HepG2 (cell line): ENCODE results near the gene GPR15LG. TPM values are rescaled to one million over a fixed set of nuclear protein-coding genes. Genes with fewer than 3 reads are reported as not detected.

ENCODE experiments used
- CENPX ChIP-seq: sonication (generic); formaldehyde crosslinking; IDR thresholded peaks from 2 replicates; pipeline ENCODE4 v1.9.0; 2021; ENCODE audit warnings: mild to moderate bottlenecking, missing genetic modification reagents, moderate library complexity
- FLYWCH1 ChIP-seq: sonication (generic); formaldehyde crosslinking; IDR thresholded peaks from 2 replicates; pipeline ENCODE4 v1.8.1; 2023; ENCODE audit warnings: mild to moderate bottlenecking, missing genetic modification reagents
- HMGA1 ChIP-seq: sonication (generic); formaldehyde crosslinking; conservative IDR thresholded peaks from 2 replicates; pipeline ENCODE4 v1.4.0; 2020; ENCODE audit warnings: missing genetic modification reagents
- HOXD1 ChIP-seq: sonication (generic); formaldehyde crosslinking; IDR thresholded peaks from 2 replicates; pipeline ENCODE4 v1.5.0; 2020; ENCODE audit warnings: missing genetic modification reagents
- KDM3A ChIP-seq: IDR thresholded peaks from 2 replicates; pipeline ENCODE4 v1.6.1; 2018; ENCODE audit warnings: low read depth, missing compliant biosample characterization
- KLF11 ChIP-seq: IDR thresholded peaks from 2 replicates; pipeline ENCODE4 v1.6.1; 2016; ENCODE audit warnings: missing compliant biosample characterization
- KLF6 ChIP-seq: IDR thresholded peaks from 2 replicates; pipeline ENCODE4 v1.8.0; 2016; ENCODE audit warnings: missing biosample characterization, missing genetic modification reagents
- MAFK ChIP-seq, 2 experiments: IDR thresholded peaks in 1 of 2; conservative IDR thresholded peaks in 1 of 2; 2 replicates each; pipeline ENCODE4 v1.6.1; 2011; ENCODE audit warnings: improper control_type of control experiment in 2 of 2, low read length in 2 of 2
- NFE2 ChIP-seq: sonication (generic); formaldehyde crosslinking; IDR thresholded peaks from 2 replicates; pipeline ENCODE4 v1.4.0; 2020; ENCODE audit warnings: missing genetic modification reagents
- NFE2L1 ChIP-seq: sonication (generic); formaldehyde crosslinking; IDR thresholded peaks from 2 replicates; pipeline ENCODE4 v1.4.0; 2020; ENCODE audit warnings: missing genetic modification reagents, mild to moderate bottlenecking, borderline replicate concordance
- REL ChIP-seq: sonication (generic); formaldehyde crosslinking; conservative IDR thresholded peaks from 2 replicates; pipeline ENCODE4 v1.8.0; 2022; ENCODE audit warnings: mild to moderate bottlenecking, missing genetic modification reagents, moderate library complexity
- RFX3 ChIP-seq: IDR thresholded peaks from 2 replicates; pipeline ENCODE4 v1.6.1; 2016; ENCODE audit warnings: missing biosample characterization, missing genetic modification reagents
- TEF ChIP-seq: sonication (generic); formaldehyde crosslinking; IDR thresholded peaks from 2 replicates; pipeline ENCODE4 v1.5.0; 2020; ENCODE audit warnings: missing genetic modification reagents
- ZBTB33 ChIP-seq: sonication (generic); formaldehyde crosslinking; IDR thresholded peaks from 2 replicates; pipeline ENCODE4 v1.4.0; 2020; ENCODE audit warnings: missing genetic modification reagents
- ZBTB43 ChIP-seq: sonication (generic); formaldehyde crosslinking; conservative IDR thresholded peaks from 2 replicates; pipeline ENCODE4 v1.4.0; 2020; ENCODE audit warnings: missing genetic modification reagents
- ZFP90 ChIP-seq: sonication (generic); formaldehyde crosslinking; IDR thresholded peaks from 2 replicates; pipeline ENCODE4 v1.8.0; 2022; ENCODE audit warnings: missing genetic modification reagents, mild to moderate bottlenecking, inconsistent platforms, borderline replicate concordance
- ZNF142 ChIP-seq: sonication (generic); formaldehyde crosslinking; IDR thresholded peaks from 2 replicates; pipeline ENCODE4 v1.4.0; 2020; ENCODE audit warnings: missing genetic modification reagents
- ZNF317 ChIP-seq: sonication (generic); formaldehyde crosslinking; IDR thresholded peaks from 2 replicates; pipeline ENCODE4 v1.5.0; 2020; ENCODE audit warnings: mild to moderate bottlenecking, missing genetic modification reagents
- ZNF598 ChIP-seq: sonication (generic); formaldehyde crosslinking; IDR thresholded peaks from 2 replicates; pipeline ENCODE4 v1.5.1; 2020; ENCODE audit warnings: mild to moderate bottlenecking, missing genetic modification reagents, borderline replicate concordance
- polyA plus RNA-seq, 8 experiments: library from polyadenylated mRNA; depleted of rRNA in 3 of 8; stranded (reverse) in 7 of 8; unstranded in 1 of 8; fragments of >200 nt; fragmentation: Illumina TruSeq in 4 of 8; extraction: Trizol in 4 of 8; gene quantifications; 2 replicates each; pipeline versions ENCODE4 v1.2.1 to v1.2.3, GENCODE V29; 2011 to 2016; ENCODE audit warnings: low read depth in 4 of 8, missing spikeins in 1 of 8, mixed read lengths in 1 of 8; ENCODE audit not compliant: insufficient read depth in 1 of 8
- total RNA-seq, 5 experiments: library from RNA; depleted of rRNA; stranded (reverse); fragments of >200 nt; fragmentation: Illumina TruSeq; extraction: Trizol; gene quantifications; 2 replicates each; pipeline ENCODE4 v1.2.3, GENCODE V29; 2016; ENCODE audit warnings: low read depth in 1 of 5

Gene GPR15LG
- total and polyA plus RNA-seq, 2 of the 13 experiments (the other 11 are each of a cell fraction or from before 2014, with no cell fraction given) = not detected

GRCh38 chr10:84139126-84140035 is 34.2 kb upstream of the GPR15LG start, which contains the start of gene GHITM (continued):
- TF ChIP-seq ZBTB33 (CRISPR knock-in tag) (0 out of 2 replicates have a peak, but pooled peaks have one; percentile 13), RFX3 (CRISPR knock-in tag) (no peak), ZBTB43 (CRISPR knock-in tag) (no peak), ZNF317 (peak; percentile 74), REL (CRISPR knock-in tag) (0 out of 2 replicates have a peak, but pooled peaks have one; percentile 47), KDM3A (CRISPR knock-in tag) (peak; percentile 72; the same call in 1 of the 2 replicates), FLYWCH1 (CRISPR knock-in tag) (no peak), HMGA1 (CRISPR knock-in tag) (no peak), ZFP90 (CRISPR knock-in tag) (peak; percentile 82; the same call in 1 of the 2 replicates), MAFK (conservative IDR thresholded peaks at IDR 0.05 in 1 of 2, IDR thresholded peaks at IDR 0.05 in 1 of 2; ENCODE audit: low read length in 2 of 2) (peak; percentile 70 to 94), KLF6 (CRISPR knock-in tag) (0 out of 2 replicates have a peak, but pooled peaks have one; percentile 29), ZNF142 (peak; percentile 72; the same call in 1 of the 2 replicates), TEF (CRISPR knock-in tag) (peak; percentile 62; the same call in 1 of the 2 replicates), CENPX (no peak), HOXD1 (peak; percentile 21; the same call in 1 of the 2 replicates), ZNF598 (peak; percentile 87; the same call in 1 of the 2 replicates), KLF11 (CRISPR knock-in tag) (0 out of 2 replicates have a peak, but pooled peaks have one; percentile 24), NFE2L1 (CRISPR knock-in tag) (peak; percentile 98), NFE2 (CRISPR knock-in tag) (peak; percentile 91)
